OCI-M2 (cell line): ENCODE results near the gene BPTF.
A peak's percentile ranks its signal among the peaks of the same experiment; 100 is the strongest.
"Not testable (repeated sequence)": the region's sequence is repeated elsewhere in the genome, so short reads cannot be mapped to it uniquely, and the experiment has no call there.

Experiments
- DNase-seq: peaks from one replicate; lab custom pipeline; 2025; ENCODE audit not compliant: unreplicated experiment; lab: John Stamatoyannopoulos, UW

BPTF gene

GRCh38 chr17:67824735-67825626 is at the start of gene BPTF:
TSS of gene BPTF (plus strand) at chr17:67825503. CDS start at chr17:67825725, 222 bp downstream.
- peak; percentile 23 for DNase-seq

DNA sequence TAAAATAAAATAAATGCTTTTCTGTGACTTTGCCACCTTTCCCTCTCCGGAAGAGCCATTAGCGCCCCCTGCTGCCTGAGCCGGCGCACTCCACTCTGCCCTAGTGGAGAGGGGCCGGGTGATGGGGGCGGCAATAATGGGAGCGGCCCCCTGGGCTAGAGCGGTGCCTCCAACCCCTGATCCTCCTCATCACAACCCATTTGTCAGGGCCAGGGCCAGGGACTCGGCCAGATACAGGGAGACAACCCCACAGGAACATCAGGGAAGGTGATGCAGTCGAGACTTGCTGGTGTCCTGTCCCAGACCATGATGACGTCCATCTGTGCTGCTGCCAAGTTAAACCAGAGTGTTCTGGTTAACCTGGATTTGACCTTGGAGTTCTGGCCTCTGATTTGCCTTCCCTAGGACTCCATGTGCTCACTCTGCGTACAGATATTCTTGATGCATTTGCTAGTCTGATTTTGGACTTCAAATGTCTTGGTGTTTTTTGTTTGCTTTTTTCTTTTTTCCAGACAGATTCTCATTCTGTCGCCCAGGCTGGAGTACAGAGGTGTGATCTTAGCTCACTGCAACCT is 46.1 kb upstream of the BPTF start:
- DNase-seq: no peak

- DNase-seq: peak; percentile 61
Measured at GRCh38 chr17:67784364-67785121, 40.8 kb upstream of the BPTF start.

GRCh38 chr17:67785122-67785477 is 40.2 kb upstream of the BPTF start:
- DNase-seq: no peak

DNA sequence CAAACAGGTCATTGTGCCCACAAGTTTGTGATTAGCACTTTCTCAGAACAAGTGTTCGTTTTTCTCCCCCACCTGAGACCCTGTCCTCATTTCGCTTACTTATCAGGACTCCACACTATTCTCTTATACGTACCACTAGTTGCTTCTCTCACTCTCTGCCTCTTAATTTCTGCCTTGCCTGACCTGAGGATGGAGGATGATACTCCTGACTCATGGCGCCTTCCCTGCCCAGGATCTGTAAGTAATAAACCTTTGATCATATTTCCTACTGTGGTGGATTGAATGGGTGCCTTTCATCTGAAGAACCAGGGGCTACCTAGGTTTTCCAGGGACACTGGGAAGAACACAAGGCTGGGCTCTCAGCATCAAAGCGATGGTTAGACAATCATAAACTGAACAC is 39.8 kb upstream of the BPTF start:
- DNase-seq: no peak

- peak; percentile 61 for DNase-seq
Measured at GRCh38 chr17:67800495-67800928, 24.8 kb upstream of the BPTF start.

DNA sequence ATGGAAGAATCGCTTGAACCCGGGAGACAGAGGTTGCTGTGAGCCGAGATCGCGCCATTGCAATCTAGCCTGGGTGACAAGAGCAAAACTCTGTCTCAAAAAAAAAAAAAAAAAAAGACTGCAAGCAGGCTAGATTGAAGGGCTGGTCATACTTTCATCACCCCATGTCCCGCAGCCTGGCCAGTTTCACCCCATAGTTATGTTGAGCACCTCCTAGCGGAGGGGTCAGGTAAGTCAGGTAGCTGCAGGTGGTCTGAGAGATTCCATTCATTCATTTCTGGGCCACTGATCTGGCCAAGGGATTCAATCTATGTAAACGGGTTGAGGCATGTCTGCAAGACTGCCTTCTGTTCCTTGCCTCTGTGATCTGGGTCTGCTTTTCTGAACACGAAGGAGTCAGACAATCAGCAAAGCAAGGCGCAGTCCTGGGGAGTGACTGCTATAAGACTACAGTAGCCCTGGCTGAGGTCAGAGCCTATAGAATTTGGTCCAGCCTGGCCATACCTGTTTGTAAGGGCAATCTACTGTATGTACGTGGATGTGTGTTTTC is 23.6 kb upstream of the BPTF start:
- no peak for DNase-seq

- no peak for DNase-seq
Measured at GRCh38 chr17:67810464-67810863, 14.8 kb upstream of the BPTF start.

- not testable (repeated sequence) for DNase-seq
Measured at GRCh38 chr17:67812380-67812779, 12.9 kb upstream of the BPTF start.

GRCh38 chr17:67813803-67814180 is 11.5 kb upstream of the BPTF start:
- no peak for DNase-seq

DNA sequence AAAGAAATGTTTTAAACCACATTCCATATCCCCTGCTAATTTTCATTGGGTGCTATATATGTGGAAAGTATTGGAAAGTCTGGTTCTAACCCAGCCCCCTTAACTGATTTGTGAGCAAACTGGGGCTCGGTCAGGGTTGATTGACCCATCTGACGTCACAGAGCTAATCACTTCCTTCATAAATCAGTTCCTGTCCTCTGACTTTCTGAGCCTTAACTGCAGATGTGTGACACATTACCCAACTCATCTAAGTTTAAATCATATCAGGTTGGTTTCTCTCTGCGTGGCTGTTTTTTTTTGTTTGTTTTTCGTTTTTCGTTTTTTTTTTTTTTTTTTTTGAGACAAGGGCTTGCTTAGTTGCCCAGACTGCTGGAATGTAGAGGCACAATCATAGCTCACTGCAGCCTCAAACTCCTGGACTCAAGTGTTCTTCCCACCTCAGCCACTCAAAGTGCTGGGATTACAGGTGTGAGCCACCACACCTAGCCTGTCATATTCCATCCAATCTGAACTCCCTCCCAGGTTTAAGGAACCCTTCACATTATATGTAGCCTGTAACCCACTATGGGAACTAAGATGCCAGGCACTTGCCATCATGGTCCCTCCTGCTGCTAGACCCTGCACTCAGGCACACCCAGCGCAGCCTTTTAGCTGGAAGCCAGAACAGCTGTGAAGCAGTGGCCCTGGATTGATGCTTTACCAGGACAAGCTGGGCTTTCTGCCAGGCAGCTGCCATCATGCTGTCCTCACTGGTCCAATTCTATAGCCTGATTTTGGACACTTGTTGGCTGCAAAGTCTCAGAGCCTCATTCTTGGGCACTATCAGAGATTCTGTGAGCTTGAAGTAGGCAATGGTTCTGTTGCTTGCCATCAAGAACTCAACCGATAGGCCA is 6.9 kb upstream of the BPTF start:
- DNase-seq: no peak

DNA sequence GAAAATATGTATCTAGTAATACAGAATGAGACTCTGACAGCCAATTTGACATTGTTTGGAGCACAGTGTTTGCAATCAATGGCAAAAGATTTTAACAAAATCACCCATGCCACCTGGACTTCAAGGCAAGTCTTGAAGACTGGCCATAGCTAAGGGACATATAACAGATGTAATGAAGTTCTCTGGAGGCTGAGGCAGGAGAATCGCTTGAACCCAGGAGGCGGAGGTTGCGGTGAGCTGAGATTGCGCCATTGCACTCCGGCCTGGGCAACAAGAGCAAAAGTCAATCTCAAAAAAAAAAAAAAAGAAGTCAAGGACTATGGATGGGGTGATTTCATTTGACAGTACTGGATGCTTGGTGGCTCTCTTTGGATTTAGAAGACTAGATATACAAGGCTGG is 5.6 kb upstream of the BPTF start:
- no peak for DNase-seq

DNA sequence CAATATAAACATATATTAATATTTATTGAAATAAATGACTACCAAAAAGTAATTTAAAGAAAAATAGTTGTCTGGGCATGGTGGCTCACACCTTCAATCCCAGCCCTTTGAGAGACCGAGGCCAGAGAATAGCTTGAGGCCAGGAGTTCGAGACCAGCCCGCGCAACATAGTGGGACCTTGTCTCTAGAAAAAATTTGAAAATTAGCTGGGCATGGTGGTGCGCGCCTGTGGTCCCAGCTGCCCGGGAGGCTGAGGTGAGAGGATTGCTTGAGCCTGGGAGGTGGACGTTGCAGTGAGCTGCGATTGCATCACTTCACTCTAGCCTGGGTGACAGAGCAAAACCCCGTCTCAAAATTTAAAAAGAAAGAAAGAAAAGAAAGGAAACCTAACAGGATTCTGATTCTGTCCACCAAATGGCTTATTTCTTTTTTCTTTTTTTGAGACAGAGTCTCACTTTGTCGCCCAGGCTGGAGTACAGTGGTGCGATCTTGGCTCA is 3.4 kb upstream of the BPTF start:
- DNase-seq: no peak

GRCh38 chr17:67825627-67826601 is 611 bp downstream of the BPTF start:
- not testable (repeated sequence) for DNase-seq

GRCh38 chr17:67829331-67829730 is 4.0 kb downstream of the BPTF start:
- DNase-seq: no peak

GRCh38 chr17:67830440-67830839 is 5.1 kb downstream of the BPTF start:
- DNase-seq: no peak

DNA sequence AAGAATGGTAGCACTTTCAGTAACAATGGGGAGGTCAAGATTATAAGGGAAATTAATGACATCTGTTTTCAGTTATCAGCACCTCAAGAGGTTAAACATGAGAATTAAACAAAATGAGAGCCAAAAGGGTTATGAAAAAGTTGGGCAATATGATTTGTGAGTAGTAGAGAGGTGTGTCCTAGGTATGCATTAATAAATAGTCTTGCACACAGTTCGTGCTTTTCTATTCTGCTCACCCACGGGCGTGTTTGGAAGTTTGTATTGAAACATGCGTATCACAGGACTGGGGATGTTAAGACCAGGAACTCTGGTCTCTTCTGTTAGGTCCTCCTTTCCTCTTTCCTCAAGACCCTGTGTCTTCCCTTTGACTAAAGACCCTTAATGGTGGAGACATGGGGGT is 6.0 kb downstream of the BPTF start:
- DNase-seq: no peak

- DNase-seq: no peak
Measured at GRCh38 chr17:67833134-67833533, 7.8 kb downstream of the BPTF start.

GRCh38 chr17:67833946-67834631 is 8.8 kb downstream of the BPTF start:
- no peak for DNase-seq
